HG02678 (cell line): ENCODE data around the gene ARID1A.
"Not testable (repeated sequence)": the region's sequence is repeated elsewhere in the genome, so short reads cannot be mapped to it uniquely, and the experiment has no call there.

Source experiments
- ATAC-seq: cut with Tn5 transposase; IDR thresholded peaks from one replicate; pipeline ENCODE4 v1.9.1; 2021; ENCODE audit warnings: mild to moderate bottlenecking, moderate library complexity; ENCODE audit not compliant: unreplicated experiment

The ARID1A gene

DNA sequence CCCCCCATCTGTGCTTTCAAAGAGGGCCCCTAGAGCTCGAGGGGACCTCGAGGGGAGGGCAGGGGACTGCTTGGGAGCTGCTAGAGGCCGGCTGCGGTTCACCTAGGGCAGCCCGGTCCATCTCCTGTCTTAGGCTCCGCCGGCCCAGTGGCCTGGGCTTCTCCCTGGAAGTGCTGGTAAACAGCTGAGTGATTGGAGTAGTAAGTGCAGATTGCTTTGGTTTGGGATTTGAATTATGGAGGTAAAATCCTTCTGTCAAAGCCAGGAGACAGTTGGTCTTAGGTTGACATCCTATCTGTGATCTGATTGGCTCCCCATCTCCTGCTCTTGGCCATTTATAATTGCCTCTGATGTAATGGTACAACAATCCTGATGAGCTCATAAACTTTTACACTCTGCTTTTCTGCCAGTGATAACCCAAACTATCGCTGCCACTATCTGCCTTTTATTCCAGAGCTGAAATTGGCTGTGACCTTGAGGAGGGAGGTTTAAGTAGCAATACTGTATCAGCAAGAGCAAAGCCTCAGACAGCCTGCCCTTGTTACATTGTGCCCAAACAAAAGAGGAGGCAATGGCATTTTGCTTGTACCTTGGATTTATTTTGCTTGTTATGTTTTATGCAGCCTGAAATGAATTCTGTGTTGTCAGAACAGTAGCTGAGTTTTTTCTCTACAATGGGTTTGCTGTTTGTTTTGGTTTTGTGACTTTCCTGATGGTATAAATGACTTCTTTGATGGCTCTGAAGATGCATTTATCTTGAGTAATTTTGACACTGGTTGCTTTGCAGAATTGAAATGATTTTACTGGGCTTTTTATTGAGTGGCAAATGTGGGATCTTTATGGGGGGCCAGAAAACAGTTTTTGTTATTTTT is 2.4 kb downstream of the ARID1A start:
- no peak for ATAC-seq

DNA sequence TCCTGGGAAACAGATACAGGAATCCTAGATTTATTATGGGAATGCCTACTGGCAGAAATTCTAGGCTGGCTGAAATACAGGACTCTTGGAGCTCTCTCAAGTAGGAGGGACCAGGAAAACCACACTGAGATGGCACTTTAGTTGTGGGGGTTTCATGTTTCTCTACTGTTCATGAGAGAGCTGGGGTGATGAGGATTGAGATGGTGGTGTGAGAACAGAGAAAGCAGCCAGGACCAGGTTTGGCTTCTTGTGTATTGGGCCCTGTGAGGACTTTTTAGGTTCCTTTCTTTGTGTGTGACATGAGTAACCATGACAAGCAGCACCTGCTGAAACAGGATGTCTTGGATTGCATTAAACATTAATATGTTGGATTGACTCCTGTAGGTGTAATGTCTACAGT is 4.9 kb downstream of the ARID1A start:
- ATAC-seq, result no peak

DNA sequence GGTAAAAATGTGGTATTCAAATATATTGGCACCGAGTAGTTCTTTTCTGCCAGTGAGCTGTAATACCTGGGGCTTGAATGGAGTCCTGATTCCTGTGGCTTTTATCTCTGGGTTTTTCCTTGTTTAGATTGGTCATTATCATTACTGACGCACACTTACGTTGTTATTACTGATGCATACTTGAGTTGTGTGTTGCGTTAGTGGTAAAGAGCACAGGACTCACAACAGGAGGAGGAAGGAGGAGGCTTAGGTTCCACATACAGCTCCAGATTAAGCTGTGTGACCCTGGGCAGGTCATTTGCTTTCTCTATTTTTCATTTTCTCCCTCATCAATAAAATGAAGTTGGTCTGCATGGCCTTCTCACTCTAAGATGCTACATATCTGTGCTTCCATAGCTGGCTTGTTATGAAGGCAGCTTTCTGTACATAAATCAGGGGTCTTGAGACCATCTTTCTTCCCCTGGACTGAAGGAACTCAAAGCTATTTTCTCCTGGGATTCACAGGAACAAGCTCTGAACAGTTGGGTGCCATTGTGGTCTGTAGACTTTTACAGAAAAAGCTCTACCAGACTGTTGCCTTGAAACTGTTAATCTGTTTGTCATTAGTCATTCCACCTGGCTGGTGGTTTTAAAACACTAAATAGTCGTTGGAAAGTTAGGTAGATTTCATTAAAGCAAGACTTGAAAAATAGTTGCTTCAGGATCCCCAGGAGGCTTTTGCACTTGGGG is 5.6 kb downstream of the ARID1A start:
- ATAC-seq, result no peak

- ATAC-seq, result no peak
Measured at GRCh38 chr1:26701995-26702679, 6.3 kb downstream of the ARID1A start.

- no peak for ATAC-seq
Measured at GRCh38 chr1:26702680-26703038, 6.8 kb downstream of the ARID1A start.

GRCh38 chr1:26703478-26703877 is 7.7 kb downstream of the ARID1A start:
- no peak for ATAC-seq

DNA sequence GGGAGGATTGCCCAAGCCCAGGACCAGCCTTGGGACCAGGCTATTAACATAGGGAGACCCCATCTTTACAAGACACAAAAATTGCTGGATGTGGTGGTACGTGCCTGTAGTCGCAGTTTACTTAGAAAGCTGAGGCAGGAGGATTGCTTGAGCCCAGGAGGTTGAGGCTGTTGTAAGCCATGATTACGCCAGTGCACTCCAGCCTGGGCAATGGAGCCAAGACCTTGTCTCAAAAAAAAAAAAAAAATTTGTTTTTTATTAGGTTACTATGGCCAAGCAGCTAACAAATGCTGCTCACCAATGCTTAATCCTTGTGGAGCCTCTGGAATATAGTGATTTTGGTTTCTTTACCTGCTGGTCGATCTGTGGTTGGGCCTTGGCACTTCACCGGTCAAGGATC is 8.8 kb downstream of the ARID1A start:
- ATAC-seq, result no peak

DNA sequence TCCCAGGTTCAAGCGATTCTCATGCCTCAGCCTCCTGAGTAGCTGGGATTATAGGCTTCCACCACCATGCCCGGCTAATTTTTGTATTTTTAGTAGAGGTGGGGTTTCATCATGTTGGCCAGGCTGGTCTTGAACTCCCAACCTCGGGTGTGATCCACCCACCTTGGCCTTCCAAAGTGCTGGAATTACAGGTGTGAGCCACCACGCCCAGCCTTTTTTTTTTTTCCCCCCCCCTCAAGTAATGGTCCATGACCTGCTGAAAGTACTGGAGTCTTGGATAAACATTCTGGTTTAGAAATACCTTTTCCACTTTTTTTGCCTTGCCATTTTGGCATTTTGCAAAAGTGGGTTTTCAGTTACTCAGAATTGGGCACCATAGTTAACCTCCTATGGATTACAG is 9.4 kb downstream of the ARID1A start:
- ATAC-seq, result not testable (repeated sequence)

GRCh38 chr1:26705788-26706311 is 10.0 kb downstream of the ARID1A start:
- no peak for ATAC-seq

DNA sequence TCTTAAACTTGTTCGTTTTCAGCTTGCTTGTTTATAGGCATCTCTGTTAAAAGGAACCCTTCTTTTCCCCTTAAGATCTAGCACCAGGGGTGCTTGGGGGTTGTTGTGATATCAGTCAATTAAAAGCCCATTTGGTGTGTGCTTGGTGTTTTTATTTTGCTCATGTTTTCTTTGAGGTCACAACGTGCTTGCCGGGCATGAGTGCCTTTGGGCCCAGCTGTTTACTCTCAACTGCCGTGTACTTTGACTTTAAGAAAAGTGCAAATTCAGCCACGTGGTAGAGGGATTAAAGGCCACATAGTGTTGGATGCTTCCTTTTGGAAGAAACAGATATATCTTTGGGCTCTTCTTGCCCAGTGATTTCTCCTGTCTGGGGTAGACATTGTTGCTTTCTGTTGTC is 10.5 kb downstream of the ARID1A start:
- no peak for ATAC-seq

- ATAC-seq, result no peak
Measured at GRCh38 chr1:26710811-26711210, 15.0 kb downstream of the ARID1A start.

DNA sequence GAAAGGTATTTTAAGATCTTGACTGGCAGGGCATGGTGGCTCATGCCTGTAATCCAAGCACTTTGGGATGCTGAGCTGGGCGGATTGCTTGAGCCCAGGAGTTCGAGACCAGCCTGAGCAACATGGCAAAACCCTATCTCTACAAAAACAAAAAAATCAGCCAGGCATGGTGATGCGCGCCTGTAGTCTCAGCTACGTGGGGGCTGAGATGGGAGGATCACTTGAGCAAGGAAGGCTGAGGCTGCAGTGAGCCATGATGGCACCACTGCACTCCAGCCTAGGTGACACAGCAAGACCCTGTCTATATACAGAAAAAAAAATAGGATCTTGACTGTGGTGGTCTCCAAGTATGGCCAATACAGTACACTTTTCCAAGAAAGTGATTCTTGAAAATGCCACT is 16.0 kb downstream of the ARID1A start:
- ATAC-seq, result no peak

GRCh38 chr1:26717017-26717491 is 21.2 kb downstream of the ARID1A start:
- ATAC-seq, result no peak

DNA sequence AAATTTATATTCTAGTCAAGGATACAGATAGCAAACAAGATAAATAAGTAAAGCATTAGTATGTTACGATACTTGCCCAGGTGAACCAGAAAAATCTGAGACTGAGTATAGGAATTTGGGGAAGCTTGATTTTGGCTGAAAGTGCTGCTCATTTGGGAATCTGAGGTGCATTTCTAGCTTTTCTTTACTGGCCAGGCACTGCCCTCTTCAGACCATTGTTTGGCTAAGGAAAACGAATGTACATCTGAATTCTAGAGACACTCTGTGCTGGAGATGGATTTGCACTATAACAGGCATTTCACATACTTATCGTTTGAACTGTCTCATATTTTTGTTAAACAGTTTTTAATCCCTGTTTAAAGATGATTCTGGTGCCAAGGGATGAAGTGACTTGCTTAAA is 23.4 kb downstream of the ARID1A start:
- no peak for ATAC-seq

DNA sequence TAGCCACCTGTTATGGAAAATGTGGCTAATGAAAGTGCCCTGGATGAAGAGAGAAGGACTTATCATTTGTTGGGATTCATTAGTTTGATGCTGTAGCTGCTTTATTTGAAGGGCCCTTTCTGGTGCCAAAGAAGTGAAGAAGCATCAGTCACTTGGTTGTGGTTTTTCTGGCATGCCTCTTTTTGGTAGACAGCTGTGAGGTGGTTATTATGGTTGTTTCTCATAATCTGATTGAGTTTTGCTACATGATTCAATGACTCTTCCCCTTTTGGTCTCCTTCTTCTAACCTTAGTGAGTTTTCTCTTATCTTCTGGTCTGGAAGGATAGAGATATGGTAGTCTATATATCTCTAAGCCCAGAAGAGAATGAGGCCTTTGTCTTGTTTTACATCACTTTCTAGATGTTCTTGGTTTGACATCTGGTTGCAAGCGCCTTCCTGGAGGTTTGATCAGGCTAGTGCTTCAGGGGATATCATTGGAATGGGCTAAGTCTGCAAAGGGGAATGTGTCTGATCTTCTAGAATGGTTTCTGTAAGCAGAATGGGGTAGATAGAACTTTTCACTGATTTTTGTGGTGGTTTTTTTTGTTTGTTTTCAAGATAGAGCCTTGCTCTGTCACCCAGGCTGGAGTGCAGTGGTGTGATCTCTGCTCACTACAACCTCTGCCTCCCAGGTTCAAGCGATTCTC is 26.0 kb downstream of the ARID1A start:
- no peak for ATAC-seq

DNA sequence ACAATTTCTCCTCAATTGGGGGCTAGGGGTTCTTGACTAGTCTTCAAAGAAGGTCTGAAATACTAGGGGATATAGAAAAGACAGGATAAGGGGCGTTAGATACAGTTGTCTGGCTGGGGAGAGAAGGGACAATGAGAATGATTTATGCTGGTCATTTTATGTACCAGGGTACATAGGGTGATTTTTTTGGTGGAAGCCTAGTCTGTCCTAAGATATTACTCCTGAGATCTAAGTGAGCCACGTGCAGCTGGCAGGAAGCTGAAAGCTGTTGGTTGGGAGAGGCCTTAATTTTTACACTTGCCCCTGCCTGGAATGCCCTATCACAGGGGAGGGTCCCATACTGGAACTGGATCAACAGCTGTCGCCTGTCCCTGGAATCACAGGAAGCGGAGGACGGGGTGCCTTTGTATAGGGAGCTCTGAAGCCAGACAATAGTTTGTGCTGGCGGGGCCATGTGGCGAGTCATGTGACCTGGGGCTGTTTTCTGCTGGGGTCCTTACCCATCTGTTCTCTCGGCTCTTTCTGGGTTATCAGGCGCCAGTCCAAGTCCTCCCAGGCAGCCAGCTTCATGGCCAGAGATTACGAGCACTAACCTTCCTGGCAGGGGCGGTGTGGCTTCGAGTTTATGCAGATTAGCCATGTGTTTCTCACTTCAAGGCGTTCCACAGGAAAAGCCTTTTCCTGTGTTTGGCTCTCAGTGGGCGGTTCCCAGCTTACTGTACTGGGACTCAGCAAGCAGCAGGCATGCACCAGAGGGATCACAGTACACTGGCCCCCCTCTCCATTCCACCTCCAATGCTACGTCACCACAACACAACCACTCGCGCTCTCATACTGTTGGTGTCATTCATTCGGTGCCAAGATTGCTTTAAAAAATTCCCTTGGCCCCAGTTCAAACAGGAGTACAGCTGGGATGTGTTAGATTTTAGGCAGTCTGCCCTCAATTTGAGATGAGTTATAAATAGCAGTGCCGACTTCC is 27.5 kb downstream of the ARID1A start:
- no peak for ATAC-seq

DNA sequence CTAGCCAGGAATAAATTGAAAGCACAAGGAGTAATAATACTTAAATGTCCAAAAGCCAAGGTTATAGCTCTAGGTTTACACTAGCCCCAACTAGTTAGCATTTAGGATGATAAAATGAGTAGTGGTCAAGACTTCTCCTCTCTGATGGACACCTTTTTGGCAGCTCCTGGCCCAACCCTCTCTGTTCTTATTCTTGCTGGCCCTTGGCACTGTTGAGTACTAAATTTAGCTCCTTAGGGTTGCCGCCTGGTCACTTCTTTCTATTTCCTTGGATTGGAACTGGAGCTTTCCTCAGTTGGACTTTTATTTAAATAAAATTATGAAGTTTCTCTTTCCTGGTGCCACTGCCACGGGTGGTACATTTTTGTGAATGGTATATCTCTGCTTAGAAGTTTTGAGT is 28.3 kb downstream of the ARID1A start:
- ATAC-seq, result no peak

- no peak for ATAC-seq
Measured at GRCh38 chr1:26724926-26725325, 29.1 kb downstream of the ARID1A start.

- not testable (repeated sequence) for ATAC-seq
Measured at GRCh38 chr1:26725904-26726303, 30.1 kb downstream of the ARID1A start.

DNA sequence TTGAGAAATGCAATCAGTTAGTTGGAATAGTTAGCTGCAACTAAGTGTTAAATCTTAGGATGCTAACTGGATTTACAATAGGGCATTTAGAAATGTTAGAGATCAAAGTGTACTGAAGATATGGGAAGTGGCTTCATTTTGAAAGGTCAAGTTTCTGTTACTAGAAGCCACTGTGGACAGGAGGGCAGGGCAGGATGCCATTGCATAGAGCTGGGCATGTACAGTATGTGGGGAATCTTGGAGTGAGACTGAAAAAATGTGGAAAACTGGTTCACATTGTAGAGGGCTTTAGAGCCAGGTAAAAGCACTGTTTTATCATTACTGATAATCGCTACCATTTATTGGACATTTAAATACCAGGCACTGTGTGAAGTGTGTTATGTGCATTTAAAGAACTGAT is 31.0 kb downstream of the ARID1A start:
- no peak for ATAC-seq
